Body of pancreas (tissue), 4 donors: ENCODE results near the gene OSTC. TPM values are rescaled to one million over a fixed set of nuclear protein-coding genes. Genes with fewer than 3 reads are reported as not detected.

ENCODE experiments used
- ATAC-seq: fragments of 150-250 bp; one replicate; pipeline ENCODE4 v1.9.1; 2016
- DNase-seq, 4 donors: peaks; one replicate each; pipeline ENCODE4 v3.0.0-alpha.2; 2019
- H3K27ac ChIP-seq, 4 donors: fragments of 200-600 bp; sonication (generic); 1 replicate in 3 of 4; 2 replicates in 1 of 4; pipeline versions ENCODE4 v1.5.1 to v1.6.1; 2016 to 2019; ENCODE audit warnings: mild to moderate bottlenecking in 1 of 4, mixed read lengths in 1 of 4, moderate library complexity in 1 of 4
- H3K27me3 ChIP-seq, 2 donors: fragments of 200-600 bp; sonication (generic); one replicate each; pipeline ENCODE4 v1.6.0; 2016; ENCODE audit warnings: mild to moderate bottlenecking in 1 of 2
- H3K36me3 ChIP-seq, 2 donors: fragments of 200-600 bp; sonication (generic); replicated peaks in 1 of 2; 2 replicates each; pipeline ENCODE4 v1.5.1; 2016; ENCODE audit warnings: low read depth in 2 of 2; ENCODE audit not compliant: insufficient read depth in 1 of 2
- H3K4me1 ChIP-seq: fragments of 200-600 bp; sonication (generic); one replicate; pipeline ENCODE4 v1.6.0; 2016
- H3K4me3 ChIP-seq, 2 donors: fragments of 200-600 bp; sonication (generic); 1 replicate in 1 of 2; 2 replicates in 1 of 2; pipeline ENCODE4 v1.5.1; 2016 to 2019
- H3K9me3 ChIP-seq, 3 donors: fragments of 200-600 bp; sonication (generic); 1 replicate in 2 of 3; 2 replicates in 1 of 3; pipeline ENCODE4 v1.5.1; 2016
- POLR2A ChIP-seq, 3 donors: fragments of 450-650 bp; IDR thresholded peaks; one replicate each; pipeline ENCODE4 v1.6.1; 2016; ENCODE audit warnings: antibody characterized with exemption in 3 of 3, mild to moderate bottlenecking in 2 of 3
- WGBS, 2 donors: methylation state at CpG; one replicate each; pipeline ENCODE4 v1.1.5; 2017; 5-methylcytosine and 5-hydroxymethylcytosine counted together
- intact Hi-C: fragments of 100-400 bp; cut with DNase I; formaldehyde crosslinking; loops from one replicate; pipeline ENCODE4 v1.15.1; 2023
- total RNA-seq, 2 donors: library from RNA; depleted of rRNA; stranded (reverse); fragments of >200 nt; gene quantifications; one replicate each; pipeline ENCODE4 v1.1.0, GENCODE V29; 2016
- TF ChIP-seq, protein P1 (sequence below), 7 experiments: fragments of 450-650 bp in 4 of 7; fragments of 200-600 bp in 3 of 7; sonication (generic) in 3 of 7; IDR thresholded peaks; one replicate each; pipeline ENCODE4 v1.5.1; 2016 to 2019; ENCODE audit warnings: antibody characterized with exemption in 7 of 7

OSTC gene
- total RNA-seq, 2 donors from 2014 or later, result 35.6 to 308 TPM

DNA sequence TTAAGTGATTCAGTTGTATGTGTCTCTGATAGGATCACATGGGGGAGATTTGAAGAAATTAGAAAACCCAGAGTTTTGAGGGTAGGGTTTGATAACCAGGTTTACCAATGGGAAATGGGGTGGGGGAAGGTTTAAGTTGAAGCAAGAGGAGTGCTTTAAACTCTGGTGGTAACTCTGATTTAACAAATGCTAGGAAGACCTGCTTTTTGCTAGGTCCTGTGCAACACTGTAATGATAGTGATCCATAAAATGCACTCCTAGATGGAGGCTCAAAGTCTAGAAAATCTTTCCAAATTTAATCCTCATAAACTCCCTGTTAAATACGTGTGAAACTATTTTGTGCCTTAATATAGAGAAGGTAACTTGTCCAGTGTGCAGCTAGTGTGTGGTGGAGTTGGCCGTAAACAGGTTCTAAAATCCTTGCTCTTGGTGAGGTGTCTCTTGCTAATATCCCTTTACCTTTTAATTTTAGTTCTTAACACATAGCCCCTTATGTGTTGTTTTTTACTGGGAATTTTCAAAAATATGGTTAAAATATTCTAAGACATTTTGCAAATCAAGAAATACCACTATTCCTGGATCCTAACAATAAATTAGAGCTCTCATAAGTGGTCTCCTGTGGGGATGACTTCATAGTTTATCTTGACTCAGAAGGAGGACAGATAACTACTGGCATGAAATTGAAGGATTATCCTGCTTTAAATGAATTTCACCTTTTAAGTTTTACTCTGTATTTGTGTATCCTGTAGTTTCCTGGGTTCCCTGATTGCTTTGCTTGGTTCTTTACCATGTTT lies 25.9 kb upstream of the OSTC start:
- 57 to 61% methylated on average over 2 of the region's 2 CpGs for WGBS, 2 donors
- TF ChIP-seq POLR2A (IDR thresholded peaks at IDR 0.05), result no peak
- TF ChIP-seq, protein P1, sequence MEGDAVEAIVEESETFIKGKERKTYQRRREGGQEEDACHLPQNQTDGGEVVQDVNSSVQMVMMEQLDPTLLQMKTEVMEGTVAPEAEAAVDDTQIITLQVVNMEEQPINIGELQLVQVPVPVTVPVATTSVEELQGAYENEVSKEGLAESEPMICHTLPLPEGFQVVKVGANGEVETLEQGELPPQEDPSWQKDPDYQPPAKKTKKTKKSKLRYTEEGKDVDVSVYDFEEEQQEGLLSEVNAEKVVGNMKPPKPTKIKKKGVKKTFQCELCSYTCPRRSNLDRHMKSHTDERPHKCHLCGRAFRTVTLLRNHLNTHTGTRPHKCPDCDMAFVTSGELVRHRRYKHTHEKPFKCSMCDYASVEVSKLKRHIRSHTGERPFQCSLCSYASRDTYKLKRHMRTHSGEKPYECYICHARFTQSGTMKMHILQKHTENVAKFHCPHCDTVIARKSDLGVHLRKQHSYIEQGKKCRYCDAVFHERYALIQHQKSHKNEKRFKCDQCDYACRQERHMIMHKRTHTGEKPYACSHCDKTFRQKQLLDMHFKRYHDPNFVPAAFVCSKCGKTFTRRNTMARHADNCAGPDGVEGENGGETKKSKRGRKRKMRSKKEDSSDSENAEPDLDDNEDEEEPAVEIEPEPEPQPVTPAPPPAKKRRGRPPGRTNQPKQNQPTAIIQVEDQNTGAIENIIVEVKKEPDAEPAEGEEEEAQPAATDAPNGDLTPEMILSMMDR (IDR thresholded peaks at IDR 0.05), result no peak
- Histone ChIP-seq H3K4me1 (peaks cover 30% of the 10 kb centered on the region), H3K27me3 (no peaks in the 10 kb centered on the region), H3K9me3 (no peaks in the 10 kb centered on the region), H3K27ac (no peak overlapping the region), H3K36me3 (peaks cover 13 to 24% of the 10 kb centered on the region in 2 donors), H3K4me3 (no peak overlapping the region)
- ATAC-seq (no peak), DNase-seq (no peak)
- intact Hi-C loops, result no loop called here

DNA sequence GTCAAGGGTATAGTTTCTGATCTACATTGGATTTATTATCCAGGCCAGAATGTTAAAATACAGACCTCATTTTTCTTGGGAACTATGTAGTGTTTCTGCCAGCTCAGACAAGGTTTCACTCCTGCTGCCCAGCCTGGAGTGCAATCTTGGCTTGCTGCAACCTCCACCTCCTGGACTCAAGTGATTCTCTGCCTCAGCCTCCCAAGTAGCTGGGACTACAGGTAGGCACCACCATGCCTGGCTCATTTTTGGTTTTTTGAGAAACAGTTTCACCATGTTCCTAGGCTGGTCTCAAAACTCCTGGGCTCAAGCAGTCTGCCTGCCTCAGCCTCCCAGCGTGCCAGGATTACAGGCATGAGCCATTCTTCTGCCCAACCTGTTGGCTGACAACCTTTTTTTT lies 24.3 kb upstream of the OSTC start:
- peaks cover 13 to 31% of the 10 kb centered on the region in 2 donors for H3K36me3 ChIP-seq
- intact Hi-C loops, result no loop called here
- DNase-seq, result no peak
- no peaks in the 10 kb centered on the region for H3K9me3 ChIP-seq
- H3K27me3 ChIP-seq, result no peaks in the 10 kb centered on the region
- peaks cover 25% of the 10 kb centered on the region for H3K4me1 ChIP-seq
- no peak for ATAC-seq
- no peak overlapping the region for H3K4me3 ChIP-seq
- TF ChIP-seq, protein P1 (IDR thresholded peaks at IDR 0.05), result no peak
- TF ChIP-seq POLR2A (IDR thresholded peaks at IDR 0.05), result no peak
- 100% methylated on average over 1 of the region's 1 CpG for WGBS, 2 donors
- no peak overlapping the region for H3K27ac ChIP-seq

DNA sequence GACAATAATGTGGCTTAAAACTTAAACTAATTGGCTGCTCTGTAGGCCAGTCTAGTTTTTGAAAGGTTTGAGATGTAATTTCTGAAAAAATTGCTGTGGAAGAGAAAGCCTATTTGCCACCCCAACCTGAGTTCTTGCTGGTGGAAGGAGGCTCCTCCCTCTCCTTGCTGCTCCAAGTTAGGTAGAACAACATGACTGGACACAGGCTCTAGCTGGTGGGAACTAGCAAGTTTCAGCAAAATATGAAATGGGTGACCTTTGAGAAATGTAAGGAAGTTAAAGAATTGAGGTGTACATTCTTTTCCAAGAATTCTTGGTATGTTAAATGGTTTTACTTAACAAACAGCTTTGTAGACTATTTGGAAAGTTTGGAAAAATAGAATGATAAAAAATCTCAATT lies 22.0 kb upstream of the OSTC start:
- no peaks in the 10 kb centered on the region for H3K9me3 ChIP-seq
- DNase-seq (no peak), ATAC-seq (no peak)
- TF ChIP-seq, protein P1 (IDR thresholded peaks at IDR 0.05), result no peak
- no peak for TF ChIP-seq POLR2A (IDR thresholded peaks at IDR 0.05)
- no peak overlapping the region for H3K4me3 ChIP-seq
- intact Hi-C loops, result no loop called here
- peaks cover 2% of the 10 kb centered on the region for H3K4me1 ChIP-seq
- H3K36me3 ChIP-seq, result peaks cover 6 to 33% of the 10 kb centered on the region in 2 donors
- H3K27me3 ChIP-seq, result no peaks in the 10 kb centered on the region
- H3K27ac ChIP-seq, result no peak overlapping the region

DNA sequence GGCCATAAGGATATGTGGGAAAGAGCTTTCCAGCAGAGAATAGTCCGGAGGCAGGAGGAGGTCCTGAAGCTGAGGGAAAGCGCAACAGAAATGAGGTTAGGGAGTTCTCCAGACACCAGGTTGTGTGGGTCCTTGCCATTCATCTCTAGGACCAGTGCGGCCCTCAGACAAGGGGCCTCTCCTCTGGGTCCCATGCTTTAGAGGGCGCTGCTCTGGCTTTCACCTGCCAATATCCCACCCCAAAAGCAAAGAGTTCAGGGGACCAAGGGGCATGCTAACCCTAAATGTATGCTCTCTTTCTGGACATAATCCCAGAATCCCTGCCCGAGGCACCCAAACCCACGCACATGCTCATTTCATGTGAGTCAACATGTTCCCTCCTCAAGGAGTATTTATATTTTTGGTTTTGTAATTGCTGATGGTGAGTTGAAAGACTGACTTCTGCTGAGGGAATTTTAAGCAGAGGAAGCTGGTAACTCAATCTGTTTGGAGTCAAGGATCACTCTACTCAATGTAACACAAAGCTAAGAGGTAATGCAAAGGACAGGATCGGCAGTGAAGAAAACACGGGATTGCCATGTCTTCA lies 15.2 kb upstream of the OSTC start:
- DNase-seq, result no peak
- no peak overlapping the region for H3K4me3 ChIP-seq
- WGBS, 2 donors, result 83 to 90% methylated on average over 8 of the region's 8 CpGs
- intact Hi-C loops, result no loop called here
- TF ChIP-seq, protein P1 (IDR thresholded peaks at IDR 0.05), result no peak
- TF ChIP-seq POLR2A (IDR thresholded peaks at IDR 0.05), result no peak
- H3K36me3 ChIP-seq, result peaks cover 0 to 10% of the 10 kb centered on the region in 2 donors
- no peaks in the 10 kb centered on the region for H3K9me3 ChIP-seq
- no peak for ATAC-seq
- no peaks in the 10 kb centered on the region for H3K27me3 ChIP-seq
- no peaks in the 10 kb centered on the region for H3K4me1 ChIP-seq
- no peak overlapping the region for H3K27ac ChIP-seq
